HCT116 (cell line): ENCODE results near the gene SMOC1. TPM values are rescaled to one million over a fixed set of nuclear protein-coding genes. Genes with fewer than 3 reads are reported as not detected.

Source experiments
- ATAC-seq: fragments of 200-7000 bp; cut with Tn5 transposase; 2 replicates; pipeline ENCODE4 v1.9.1; 2020; ENCODE audit warnings: mild to moderate bottlenecking, moderate library complexity
- BruUV-seq: library from RNA; stranded (reverse); fragments of 400-500 nt; replicated peaks from 2 replicates; lab custom pipeline; 2021; lab: Mats Ljungman, UMichigan
- CTCF ChIA-PET: fragments of 300-600 bp; sonication (Branson Sonifier 250); formaldehyde crosslinking; loops from one replicate; lab custom pipeline; 2021; ENCODE audit warnings: antibody characterized with exemption; lab: Charles Lee
- POLR2A ChIA-PET: fragments of 300-600, 350-600 bp; sonication (Branson Sonifier 250); formaldehyde crosslinking; loops from one replicate; lab custom pipeline; 2021; ENCODE audit warnings: antibody characterized with exemption; lab: Charles Lee
- RAD21 ChIA-PET, 2 experiments: fragments of 300-600 bp; sonication (Branson Sonifier 250); formaldehyde crosslinking; loops; one replicate each; lab custom pipeline; 2023; ENCODE audit warnings: low total read pairs in 2 of 2; ENCODE audit not compliant: uncharacterized antibody in 2 of 2, unreplicated experiment in 2 of 2, low non-redundant PET in 1 of 2; lab: Charles Lee
- DNase-seq: peaks from one replicate; pipeline ENCODE4 v3.0.0-alpha.2; 2010; ENCODE audit warnings: low read depth, low spot score
- H2AFZ ChIP-seq: fragments of 200-600 bp; shearing (Covaris generic), sonication (generic); 2 replicates; pipeline ENCODE4 v1.6.1; 2017; ENCODE audit warnings: low read depth, mixed run types, mixed read lengths, antibody characterized with exemption, low read length; ENCODE audit not compliant: poor library complexity, severe bottlenecking
- H3K27ac ChIP-seq: 2 replicates; pipeline ENCODE4 v1.5.1; 2012; ENCODE audit warnings: low read depth, low read length
- H3K27me3 ChIP-seq: fragments of 200-600 bp; sonication (generic); 2 replicates; pipeline ENCODE4 v1.6.1; 2016; ENCODE audit warnings: mixed run types, low read length, mixed read lengths; ENCODE audit not compliant: insufficient read depth
- H3K36me3 ChIP-seq, 2 experiments: fragments of 200-500 bp in 1 of 2; fragments of 200-600 bp in 1 of 2; sonication (Bioruptor generic) in 1 of 2; sonication (generic) in 1 of 2; 2 replicates each; pipeline versions ENCODE4 v1.5.1 to v1.6.1; 2014 to 2016; ENCODE audit warnings: low read length in 2 of 2, inconsistent platforms in 1 of 2, mixed read lengths in 1 of 2, mixed run types in 1 of 2; ENCODE audit not compliant: insufficient read depth in 2 of 2, control insufficient read depth in 1 of 2
- H3K4me1 ChIP-seq, 2 experiments: fragments of 200-600 bp in 1 of 2; sonication (generic) in 1 of 2; 2 replicates each; pipeline versions ENCODE4 v1.5.1 to v1.6.1; 2012 to 2017; ENCODE audit warnings: low read length in 2 of 2, inconsistent platforms in 1 of 2, mild to moderate bottlenecking in 1 of 2, mixed read lengths in 1 of 2, mixed run types in 1 of 2, moderate library complexity in 1 of 2; ENCODE audit not compliant: insufficient read depth in 2 of 2, control insufficient read depth in 1 of 2
- H3K4me2 ChIP-seq: fragments of 200-600 bp; sonication (generic); 2 replicates; pipeline ENCODE4 v1.6.1; 2017; ENCODE audit warnings: mixed run types, low read length, mixed read lengths
- H3K4me3 ChIP-seq, 2 experiments: fragments of 200-600 bp in 1 of 2; sonication (generic) in 1 of 2; replicated peaks in 1 of 2; 2 replicates each; pipeline ENCODE4 v1.5.1; 2011 to 2016; ENCODE audit warnings: low read length in 2 of 2, control low read depth in 1 of 2, low read depth in 1 of 2, mild to moderate bottlenecking in 1 of 2, mixed read lengths in 1 of 2, mixed run types in 1 of 2
- H3K79me2 ChIP-seq: fragments of 200-600 bp; sonication (generic); 2 replicates; pipeline ENCODE4 v1.6.1; 2017; ENCODE audit warnings: mild to moderate bottlenecking, mixed run types, low read length, moderate library complexity, mixed read lengths; ENCODE audit not compliant: insufficient read depth
- H3K9ac ChIP-seq: fragments of 200-600 bp; sonication (generic); 2 replicates; pipeline ENCODE4 v1.6.1; 2016; ENCODE audit warnings: low read length, mixed read lengths
- H3K9me2 ChIP-seq: fragments of 200-600 bp; sonication (generic), shearing (Covaris generic); 2 replicates; pipeline ENCODE4 v1.6.1; 2017; ENCODE audit warnings: mixed run types, mild to moderate bottlenecking, moderate library complexity; ENCODE audit not compliant: insufficient read depth
- H3K9me3 ChIP-seq, 2 experiments: fragments of 200-500 bp in 1 of 2; fragments of 200-600 bp in 1 of 2; sonication (Bioruptor generic) in 1 of 2; sonication (generic) in 1 of 2; 2 replicates each; pipeline ENCODE4 v1.6.1; 2014 to 2017; ENCODE audit warnings: low read length in 2 of 2, mixed read lengths in 2 of 2, inconsistent platforms in 1 of 2, low read depth in 1 of 2, mild to moderate bottlenecking in 1 of 2, mixed run types in 1 of 2, moderate library complexity in 1 of 2; ENCODE audit not compliant: control insufficient read depth in 1 of 2, insufficient read depth in 1 of 2
- H4K20me1 ChIP-seq: fragments of 200-600 bp; sonication (generic), shearing (Covaris generic); 2 replicates; pipeline ENCODE4 v1.6.1; 2017; ENCODE audit warnings: mixed run types, mild to moderate bottlenecking, moderate library complexity; ENCODE audit not compliant: insufficient read depth
- CEBPB ChIP-seq: IDR thresholded peaks from 2 replicates; pipeline ENCODE4 v1.6.1; 2012; ENCODE audit warnings: low read depth
- JUND ChIP-seq: IDR thresholded peaks from 2 replicates; pipeline ENCODE4 v1.6.1; 2012
- REST ChIP-seq: IDR thresholded peaks from 2 replicates; pipeline ENCODE4 v1.6.1; 2012; ENCODE audit warnings: low read depth
- SIN3A ChIP-seq: IDR thresholded peaks from 2 replicates; pipeline ENCODE4 v1.6.1; 2012; ENCODE audit warnings: low read depth
- ZBTB33 ChIP-seq: IDR thresholded peaks from 2 replicates; pipeline ENCODE4 v1.6.1; 2011; ENCODE audit warnings: mild to moderate bottlenecking, low read length, moderate library complexity; ENCODE audit not compliant: insufficient replicate concordance; ENCODE audit errors: extremely low read depth
- intact Hi-C: fragments of 100-400 bp; cut with micrococcal nuclease; formaldehyde crosslinking; loops from 2 replicates; pipeline ENCODE4 v1.10.0; 2022
- total RNA-seq: library from RNA; stranded (reverse); gene quantifications from one replicate; pipeline ENCODE4 v1.2.1, GENCODE V29; 2021; ENCODE audit not compliant: unreplicated experiment

The SMOC1 gene
- total RNA-seq, 1 experiment from 2014 or later, result not detected

GRCh38 chr14:69895109-69895508 is 15.9 kb downstream of the SMOC1 start:
- CTCF ChIA-PET, result no interaction called here
- BruUV-seq, result no TSS peak

More at GRCh38 chr14:69895109-69895508, 15.9 kb downstream of the SMOC1 start:
- DNase-seq, result no peak
- ChIA-PET RAD21 (no interaction called here), POLR2A (no interaction called here)
- Histone ChIP-seq H3K9me3 (no peaks in the 10 kb centered on the region), H3K27me3 (peaks cover 27% of the 10 kb centered on the region), H3K36me3 (no peaks in the 10 kb centered on the region), H3K9me2 (no peaks in the 10 kb centered on the region), H2AFZ (no peak overlapping the region), H3K9ac (no peak overlapping the region), H4K20me1 (no peaks in the 10 kb centered on the region), H3K27ac (no peak overlapping the region), H3K4me3 (no peak overlapping the region), H3K4me2 (no peak overlapping the region), H3K4me1 (no peaks in the 10 kb centered on the region), H3K79me2 (no peaks in the 10 kb centered on the region)
- TF ChIP-seq SIN3A (no peak), CEBPB (no peak), JUND (no peak), ZBTB33 (no peak), REST (no peak)
- no peak for ATAC-seq
- intact Hi-C loops, result no loop called here
